Measurements from ENCODE around the gene TSPAN2.

DNA sequence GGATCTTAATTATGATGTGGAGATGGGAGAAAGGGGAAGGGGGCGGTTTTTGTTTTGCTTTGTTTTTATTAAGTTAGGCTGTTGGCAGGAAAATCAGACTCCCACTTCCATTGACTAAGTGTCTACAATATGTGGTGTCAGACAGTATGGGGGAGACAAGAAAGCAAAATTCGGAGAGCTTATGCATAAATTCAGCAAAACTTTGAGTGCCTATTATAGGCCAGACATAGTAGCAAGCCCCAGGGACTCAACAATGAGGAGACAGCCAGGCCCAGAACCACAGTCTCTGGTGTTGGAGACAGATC, 835 bp upstream of the TSPAN2 start:
- TF ChIP-seq, protein P1, sequence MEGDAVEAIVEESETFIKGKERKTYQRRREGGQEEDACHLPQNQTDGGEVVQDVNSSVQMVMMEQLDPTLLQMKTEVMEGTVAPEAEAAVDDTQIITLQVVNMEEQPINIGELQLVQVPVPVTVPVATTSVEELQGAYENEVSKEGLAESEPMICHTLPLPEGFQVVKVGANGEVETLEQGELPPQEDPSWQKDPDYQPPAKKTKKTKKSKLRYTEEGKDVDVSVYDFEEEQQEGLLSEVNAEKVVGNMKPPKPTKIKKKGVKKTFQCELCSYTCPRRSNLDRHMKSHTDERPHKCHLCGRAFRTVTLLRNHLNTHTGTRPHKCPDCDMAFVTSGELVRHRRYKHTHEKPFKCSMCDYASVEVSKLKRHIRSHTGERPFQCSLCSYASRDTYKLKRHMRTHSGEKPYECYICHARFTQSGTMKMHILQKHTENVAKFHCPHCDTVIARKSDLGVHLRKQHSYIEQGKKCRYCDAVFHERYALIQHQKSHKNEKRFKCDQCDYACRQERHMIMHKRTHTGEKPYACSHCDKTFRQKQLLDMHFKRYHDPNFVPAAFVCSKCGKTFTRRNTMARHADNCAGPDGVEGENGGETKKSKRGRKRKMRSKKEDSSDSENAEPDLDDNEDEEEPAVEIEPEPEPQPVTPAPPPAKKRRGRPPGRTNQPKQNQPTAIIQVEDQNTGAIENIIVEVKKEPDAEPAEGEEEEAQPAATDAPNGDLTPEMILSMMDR (conservative IDR thresholded peaks at IDR 0.05; ENCODE audit: low read length), result no peak
- no peak for TF ChIP-seq EZH2phosphoT487 (IDR thresholded peaks at IDR 0.05; ENCODE audit: borderline replicate concordance, low read depth, low read length)

All from OCI-LY7 (cell line).